ENCODE results near the gene SEL1L3.

Gene SEL1L3

DNA sequence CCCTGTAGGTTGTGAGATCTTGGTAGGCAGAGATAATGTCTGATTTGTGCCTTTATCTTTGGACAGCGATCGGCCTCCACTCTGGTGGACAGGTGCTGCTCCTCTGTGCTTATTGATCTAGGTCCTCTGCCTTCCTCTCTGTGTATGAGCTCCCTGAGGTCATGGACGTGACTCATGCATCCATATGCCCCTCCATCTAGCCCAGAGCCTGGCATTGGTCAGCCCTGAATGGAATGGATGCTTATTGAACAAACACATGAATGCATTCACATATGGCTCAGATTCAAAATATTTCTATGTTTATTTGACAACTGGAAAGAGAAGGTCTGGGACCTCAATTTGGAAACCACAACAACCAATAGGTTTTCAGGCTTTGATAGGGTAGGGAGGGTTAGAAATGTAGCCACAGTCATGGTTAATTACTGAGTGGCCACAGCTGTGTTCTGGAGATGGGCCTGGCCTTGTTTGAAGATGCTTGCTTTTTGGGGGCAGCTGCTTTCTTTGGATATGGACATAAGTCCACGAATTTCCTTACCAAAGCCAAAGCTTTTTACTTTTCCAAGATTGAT lies 76.2 kb downstream of the SEL1L3 start:
- no peak for DNase-seq

DNA sequence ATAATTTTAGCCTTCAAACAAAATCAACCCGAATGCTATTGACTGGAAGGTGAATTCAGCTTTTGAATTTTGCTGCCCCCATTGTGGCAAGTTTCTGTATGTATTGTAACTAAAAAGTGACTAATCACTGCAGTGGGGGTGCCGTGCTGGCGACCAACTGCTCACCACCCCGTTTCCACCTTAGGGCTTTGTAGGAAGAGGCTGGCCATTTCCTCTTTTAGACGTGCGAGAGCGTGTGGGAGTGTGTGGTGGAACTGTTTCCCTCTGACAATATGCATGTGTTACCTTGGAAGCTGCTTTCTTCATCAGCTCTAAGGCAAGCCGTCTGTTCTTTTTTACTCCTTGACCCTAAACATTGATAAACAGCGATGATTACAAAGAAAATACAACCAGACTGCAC lies 78.8 kb downstream of the SEL1L3 start:
- DNase-seq, result no peak

DNA sequence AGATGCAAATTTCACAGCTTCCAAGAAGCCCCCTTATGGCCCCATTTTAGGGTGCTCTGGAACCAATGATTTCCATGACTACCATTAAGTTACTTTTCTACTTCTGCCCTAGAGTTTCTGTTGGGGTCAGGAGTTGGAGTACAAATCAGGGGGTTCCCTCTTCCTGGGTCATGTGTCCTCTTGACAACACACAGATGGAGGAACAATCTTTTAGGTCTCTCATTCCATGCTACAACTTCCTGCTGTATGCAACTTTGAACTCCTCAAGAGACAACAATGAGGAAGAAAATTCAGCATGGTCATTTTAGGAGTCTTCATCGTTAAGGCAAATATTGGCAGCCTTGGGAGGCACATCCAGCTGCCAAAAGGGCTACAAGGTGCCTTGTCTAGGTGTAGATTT lies 79.7 kb downstream of the SEL1L3 start:
- DNase-seq, result no peak

DNA sequence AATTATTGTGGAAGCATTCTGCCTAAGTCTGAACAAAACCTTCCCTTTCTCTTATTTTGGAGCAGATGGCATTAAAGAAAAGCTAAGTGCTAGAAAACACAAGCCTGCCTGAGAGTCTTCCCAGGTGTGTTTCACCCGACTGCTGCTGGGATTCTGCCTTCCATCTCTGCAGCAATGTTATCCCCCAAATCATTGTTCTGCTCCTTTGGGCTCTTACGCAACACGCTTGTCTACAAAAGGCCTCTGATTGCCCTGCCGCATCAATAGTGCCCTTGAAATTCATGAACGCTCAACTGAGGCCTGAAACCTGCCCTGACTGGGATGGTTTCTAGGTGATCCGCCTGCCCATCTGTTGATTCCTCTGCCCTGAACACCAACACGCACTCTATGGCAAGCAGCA lies 80.3 kb downstream of the SEL1L3 start:
- DNase-seq, result no peak

DNA sequence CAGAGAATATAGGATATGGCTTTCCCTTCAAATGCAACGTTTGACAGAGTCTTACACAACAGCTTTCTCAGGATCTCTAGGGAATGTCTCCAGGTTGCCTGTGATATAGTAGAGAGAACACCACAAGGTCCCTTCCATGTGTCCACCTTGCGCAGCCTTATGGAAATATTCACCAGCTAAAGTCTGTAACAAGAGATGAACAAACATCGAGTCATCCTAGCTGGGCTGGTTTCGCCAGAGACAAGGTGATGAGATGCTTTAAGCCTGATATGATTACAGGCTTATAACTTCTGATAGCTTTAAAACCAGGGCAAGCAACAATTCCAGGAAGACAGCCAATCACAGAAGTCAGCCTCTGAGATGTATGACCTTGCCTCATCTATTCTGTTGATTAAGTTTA lies 83.8 kb downstream of the SEL1L3 start:
- no peak for DNase-seq

DNA sequence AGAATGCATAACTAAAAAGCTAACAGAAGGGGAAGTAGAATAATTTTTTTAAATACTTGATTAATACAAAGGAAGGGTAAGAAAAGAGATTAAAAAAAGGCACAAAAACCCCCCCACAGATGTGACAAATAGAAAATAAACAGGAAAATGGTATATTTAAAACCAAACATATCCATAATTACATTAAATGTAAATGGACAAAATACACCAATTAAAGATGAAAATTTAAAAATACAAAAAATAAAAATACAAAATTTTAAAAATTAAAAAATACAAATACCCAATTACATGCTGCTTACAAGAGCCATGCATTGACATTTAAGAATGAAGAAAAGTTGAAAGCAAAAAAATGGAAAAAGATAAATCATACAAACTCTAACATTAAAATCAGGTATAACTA lies 86.0 kb downstream of the SEL1L3 start:
- no peak for DNase-seq

DNA sequence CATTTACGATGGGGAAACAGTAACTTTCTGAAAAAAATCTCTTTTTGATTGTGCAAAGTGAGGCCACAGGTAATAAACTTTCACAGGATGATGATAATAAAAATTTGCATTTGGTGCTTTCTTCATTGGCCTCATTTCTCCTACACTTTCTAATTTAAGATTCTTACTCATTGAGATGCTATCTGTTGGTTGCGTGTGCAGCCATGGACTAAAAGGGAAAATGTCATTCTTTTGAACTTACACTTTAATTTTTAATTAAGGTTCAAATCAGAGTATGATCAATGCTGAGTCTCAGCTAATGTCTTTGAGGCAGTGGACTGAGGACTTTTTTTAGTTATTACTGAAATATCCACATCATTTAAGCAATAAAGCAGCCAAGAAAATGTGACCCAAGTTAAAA lies 87.6 kb downstream of the SEL1L3 start:
- DNase-seq, result no peak

DNA sequence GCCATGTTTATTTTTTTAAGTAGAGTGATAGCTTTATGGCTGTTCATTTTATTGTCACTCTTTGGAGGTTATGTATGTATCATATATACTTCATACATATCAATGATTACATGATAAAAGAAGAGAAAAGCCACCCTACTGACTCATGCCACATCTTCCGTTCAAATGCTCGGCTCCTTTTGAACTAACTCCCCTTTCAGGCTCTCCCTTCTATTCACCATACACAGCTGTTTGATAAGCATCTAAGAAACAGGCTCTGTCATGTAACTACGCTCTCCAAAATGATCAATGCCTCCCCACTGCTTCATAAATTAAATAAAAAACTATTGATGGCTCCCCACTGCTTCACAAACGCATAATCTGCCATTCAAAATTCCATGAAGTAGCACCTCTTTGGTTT lies 89.4 kb downstream of the SEL1L3 start:
- DNase-seq, result no peak

DNA sequence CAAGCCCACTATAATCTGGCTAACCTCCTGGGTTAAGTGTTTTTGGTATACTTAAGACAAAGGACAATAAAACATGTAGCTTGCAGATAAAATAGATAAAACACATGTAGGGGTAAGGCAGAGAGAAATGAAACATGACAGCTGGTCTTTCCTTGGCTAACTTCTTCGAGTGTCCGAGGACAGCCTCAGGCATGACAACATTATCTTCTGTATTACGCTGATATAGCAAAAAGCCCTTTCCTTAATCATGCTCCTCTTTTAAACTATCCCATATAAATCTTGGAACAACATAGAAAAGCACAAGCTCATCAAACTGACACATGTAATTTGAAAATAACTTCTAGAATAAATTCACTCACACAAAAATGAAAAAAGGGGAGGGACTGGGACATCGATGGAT lies 91.1 kb downstream of the SEL1L3 start:
- DNase-seq, result no peak

DNA sequence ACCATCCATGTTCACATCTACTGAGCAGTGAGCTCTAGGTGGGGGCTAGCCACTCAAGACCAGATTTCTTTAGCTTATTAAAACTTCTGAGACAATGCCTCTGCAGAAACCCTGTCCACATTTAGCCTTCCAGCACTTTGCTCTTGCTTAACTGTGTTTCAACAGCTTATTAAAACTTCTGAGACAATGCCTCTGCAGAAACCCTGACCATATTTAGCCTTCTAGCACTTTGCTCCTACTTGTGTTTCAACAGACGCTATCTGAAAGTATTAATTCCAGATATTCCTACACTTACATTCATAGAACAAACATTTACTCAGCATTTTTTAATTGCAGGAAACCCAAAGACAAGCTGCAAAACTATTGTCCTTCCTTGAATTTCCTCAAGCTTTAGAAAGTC lies 91.9 kb downstream of the SEL1L3 start:
- DNase-seq, result no peak

DNA sequence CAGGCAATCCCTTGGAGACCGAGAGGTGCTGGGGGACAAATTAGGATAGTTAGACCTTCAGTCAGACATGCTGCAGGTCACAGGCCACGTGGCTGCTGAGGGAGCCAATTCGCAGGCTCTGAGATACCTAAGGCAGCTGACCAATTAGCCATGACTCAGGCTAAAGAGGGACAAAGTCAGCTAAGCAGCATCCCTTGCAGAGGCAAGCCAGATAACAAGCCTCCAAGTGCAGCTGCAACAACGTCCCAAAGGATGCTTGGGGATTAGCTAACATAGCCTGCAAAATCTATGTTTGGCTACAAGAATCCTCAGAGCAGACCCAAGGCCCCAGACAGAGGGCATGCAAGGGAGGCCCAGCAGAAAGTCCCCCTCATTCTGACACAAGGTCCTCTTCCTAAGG lies 93.5 kb downstream of the SEL1L3 start:
- no peak for DNase-seq

DNA sequence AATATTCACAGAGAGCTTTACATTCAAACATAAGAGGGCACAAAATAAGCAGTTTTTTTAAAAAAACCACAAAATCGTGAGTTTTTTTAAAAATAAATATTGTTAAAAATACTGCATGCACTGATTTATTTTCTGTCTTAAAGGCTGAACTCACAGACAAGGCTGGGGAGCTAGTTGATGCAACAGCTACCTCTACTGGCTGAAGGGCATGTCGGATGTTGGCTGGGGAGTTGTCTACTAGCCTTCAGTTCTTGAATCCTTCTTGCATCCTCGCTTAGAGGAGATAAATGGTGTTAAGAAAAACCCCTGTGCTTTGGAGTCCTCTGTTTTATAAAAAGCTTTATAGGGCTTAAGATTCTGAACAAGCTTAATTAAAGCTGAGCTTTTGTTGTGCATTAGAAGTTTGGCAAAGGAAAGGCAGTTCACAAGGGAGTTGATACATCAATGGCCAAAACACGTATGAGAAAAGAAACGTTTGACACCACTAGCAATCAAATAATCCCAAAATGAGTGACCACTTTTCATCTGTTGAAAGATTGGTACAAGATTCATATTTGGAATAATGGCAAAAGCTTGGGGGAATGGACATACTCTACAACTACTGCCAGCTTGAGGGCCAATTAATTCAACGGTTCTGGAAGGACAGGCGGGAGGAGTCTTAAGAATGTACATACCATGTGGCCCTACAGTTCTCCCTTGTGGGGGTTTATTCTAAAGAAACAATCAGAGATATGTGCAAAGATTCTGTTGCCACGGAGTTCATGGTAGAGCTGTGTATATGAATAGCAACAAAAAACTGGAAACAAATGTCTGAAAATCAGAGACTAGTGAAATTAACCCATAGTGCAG lies 94.7 kb downstream of the SEL1L3 start:
- no peak for DNase-seq

DNA sequence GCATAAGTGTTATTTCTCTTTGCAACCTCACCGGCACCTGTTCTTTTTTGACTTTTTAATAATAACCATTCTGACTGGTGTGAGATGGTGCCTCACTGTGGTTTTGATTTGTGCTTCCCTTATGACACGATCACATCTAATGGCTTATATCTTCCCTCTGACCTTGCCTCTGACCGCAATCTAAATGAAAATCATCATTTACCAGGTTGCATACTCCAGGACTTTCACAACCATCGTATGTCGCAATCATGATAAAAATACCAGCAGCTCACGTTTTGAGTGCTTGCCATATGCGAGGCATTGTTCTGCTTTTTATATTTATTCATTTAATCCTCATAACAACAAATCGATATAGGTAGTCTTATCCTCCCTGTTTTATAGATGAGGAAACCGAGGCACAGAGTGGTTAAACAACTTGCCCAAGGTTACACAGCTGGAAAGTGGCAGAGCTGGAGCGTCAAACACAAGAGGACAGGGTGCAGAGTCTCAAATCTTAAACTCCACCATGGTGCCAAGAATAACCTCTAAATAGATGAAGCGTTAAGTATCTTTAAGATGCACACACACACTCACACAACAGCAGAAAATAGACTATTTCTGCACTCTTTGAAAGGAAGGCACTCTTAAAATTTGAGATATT lies 102.2 kb downstream of the SEL1L3 start:
- DNase-seq, result no peak

DNA sequence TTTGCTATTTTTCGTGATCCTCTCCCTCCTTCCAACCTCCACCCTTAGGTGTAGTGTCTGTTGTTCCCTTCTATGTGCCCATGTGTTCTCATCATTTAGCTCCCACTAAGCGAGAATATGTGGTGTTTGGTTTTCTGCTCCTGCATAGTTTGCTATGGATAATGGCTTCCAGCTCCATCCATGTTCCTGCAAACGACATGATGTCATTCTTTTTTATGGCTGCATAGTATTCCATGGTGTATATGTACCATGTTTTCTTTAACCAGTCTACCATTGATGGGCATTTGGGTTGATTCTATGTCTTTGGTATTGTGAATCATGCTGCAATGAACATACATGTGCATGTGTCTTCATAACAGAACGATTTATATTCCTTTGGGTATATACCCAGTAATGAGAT lies 102.7 kb downstream of the SEL1L3 start:
- no peak for DNase-seq

DNA sequence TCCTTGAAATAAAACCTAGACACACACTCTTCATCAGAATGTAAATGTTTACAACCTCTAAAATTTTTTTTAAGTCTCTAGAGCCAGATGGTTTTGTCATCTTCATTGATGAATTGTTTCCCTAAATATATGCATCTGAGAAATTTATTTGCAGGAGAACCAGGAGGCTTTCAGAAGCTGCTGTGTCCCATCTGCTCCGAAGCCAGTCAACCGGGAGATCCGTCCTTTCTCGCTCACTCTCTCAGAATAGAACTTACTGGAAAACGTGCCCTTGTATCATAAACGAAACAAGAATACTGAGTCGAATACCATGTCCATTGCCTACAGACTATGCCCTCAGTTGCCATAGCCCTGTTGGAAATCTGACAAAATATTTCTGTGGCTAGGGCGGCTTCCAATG lies 103.7 kb downstream of the SEL1L3 start:
- DNase-seq, result no peak

DNA sequence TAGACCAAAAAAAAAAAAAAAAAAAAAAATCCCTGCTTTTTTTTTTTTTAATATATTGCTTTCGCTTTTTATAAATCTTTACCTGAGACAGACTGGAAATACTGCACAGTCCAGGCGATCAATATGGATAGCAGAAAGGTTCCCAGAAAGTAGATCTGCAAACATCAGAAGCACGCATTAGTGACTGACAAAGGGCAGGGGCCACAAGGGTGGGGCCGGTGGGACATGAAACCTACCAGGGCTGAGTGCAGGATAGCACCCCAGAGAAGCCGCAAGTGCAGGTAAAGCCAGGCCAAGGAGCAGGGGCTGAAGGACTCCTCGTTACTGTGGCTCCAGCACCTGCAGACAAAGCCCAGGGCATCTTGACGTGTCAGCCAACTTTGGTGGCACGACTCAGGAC lies 105.3 kb downstream of the SEL1L3 start:
- no peak for DNase-seq

DNA sequence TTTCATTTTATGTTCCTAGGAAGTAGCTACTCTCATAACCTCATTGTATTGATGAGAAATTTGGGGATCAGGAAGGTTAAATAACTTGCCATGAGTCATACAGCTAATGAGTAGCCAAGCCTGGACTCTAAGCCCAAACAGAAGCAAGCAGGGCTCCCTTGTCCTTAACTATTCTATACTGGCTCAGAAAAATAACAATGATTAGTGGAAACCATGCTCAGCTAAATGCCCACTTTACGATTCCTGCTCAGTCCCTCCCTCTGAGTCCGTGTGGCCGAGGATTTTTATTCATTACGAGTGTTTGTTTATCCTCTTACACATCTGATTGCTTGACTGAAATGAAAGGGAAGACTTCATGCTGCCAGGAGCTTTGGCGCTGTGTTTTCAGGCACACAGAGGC lies 106.3 kb downstream of the SEL1L3 start:
- DNase-seq, result no peak

DNA sequence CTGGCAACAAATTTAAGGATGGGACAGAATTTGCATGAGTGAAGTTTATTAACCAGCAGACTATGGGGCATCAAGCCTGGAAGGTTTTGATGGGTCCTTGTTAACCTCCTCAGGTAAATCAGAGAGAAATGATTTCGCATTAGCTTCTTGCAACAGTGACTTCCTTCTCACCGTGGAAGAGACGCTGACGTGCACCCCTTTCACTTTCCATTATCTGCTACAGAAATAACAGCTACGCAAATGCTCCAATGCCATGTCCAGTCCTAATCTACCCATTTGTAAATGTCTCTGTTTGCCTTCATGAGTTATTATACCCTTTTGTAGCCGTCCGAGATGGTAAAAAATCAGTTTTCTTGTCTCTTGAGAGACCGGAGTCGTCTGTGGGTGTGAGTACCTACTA lies 106.9 kb downstream of the SEL1L3 start:
- no peak for DNase-seq

DNA sequence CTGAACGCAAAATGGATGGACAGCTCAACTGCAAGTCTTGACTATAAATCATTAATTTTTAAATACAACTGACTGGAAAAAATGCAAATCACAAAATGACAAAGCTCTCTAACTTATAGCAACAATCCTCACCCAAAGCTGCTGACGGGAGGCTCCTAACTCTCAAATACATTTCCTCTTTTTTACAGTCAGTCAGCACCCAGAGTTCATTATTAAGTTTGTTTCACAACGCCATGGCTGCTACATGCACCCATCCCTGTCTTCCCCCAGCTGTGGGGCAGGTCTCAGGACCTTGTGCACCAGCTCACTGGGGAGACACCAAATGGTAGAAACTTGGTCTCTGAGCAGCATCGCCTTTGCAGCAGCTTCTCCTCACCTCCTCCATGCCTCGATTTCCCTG lies 109.5 kb downstream of the SEL1L3 start:
- no peak for DNase-seq

DNA sequence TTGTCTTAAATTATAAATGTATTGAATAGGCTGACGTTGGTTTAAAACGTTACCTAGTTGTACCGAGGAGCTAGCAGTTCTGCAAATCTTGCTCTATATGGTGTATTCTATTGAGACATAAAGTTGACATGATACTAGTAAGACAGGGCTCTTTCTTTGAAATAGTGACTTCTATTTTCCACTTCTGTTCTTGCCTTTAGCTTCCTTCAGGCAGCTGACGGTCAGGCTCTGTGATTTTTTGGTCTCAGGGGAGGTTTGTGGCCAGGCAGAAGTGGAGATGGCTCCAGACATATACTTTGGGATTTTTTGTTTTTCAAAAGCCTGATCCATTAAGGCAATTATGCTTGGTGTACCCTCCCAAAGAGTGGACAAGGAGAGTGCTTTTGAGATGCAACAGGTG lies 111.9 kb downstream of the SEL1L3 start:
- no peak for DNase-seq

DNA sequence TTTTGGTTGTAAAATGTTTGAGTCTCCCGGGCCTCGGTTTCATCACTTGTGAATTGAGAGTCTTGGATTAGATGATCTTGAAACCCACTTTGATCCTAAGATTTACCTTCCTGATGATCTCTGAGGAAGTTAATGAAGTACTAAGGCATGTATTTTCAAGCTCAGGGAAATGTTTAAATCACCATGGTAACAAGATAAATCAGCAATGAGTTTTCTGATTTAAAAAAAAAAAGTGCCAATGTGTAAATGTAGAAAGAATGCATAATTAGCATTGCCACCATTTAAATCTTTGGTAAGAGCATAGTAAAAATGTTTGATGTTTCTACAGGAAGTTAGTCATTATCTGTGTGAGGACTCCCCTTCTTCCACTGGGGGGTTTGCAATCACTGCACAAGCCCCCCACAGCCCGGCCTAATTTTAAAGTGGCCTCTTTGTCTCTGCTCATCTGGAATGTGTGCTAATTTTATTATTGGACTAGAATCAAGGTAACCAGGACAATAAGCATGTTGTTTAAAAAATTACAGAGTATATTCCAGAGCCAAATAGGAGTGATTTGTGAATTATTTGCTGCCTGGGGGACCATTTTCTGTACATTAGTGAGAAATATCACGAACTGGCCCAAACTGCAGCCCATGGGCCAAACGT lies 113.5 kb downstream of the SEL1L3 start:
- no peak for DNase-seq

DNA sequence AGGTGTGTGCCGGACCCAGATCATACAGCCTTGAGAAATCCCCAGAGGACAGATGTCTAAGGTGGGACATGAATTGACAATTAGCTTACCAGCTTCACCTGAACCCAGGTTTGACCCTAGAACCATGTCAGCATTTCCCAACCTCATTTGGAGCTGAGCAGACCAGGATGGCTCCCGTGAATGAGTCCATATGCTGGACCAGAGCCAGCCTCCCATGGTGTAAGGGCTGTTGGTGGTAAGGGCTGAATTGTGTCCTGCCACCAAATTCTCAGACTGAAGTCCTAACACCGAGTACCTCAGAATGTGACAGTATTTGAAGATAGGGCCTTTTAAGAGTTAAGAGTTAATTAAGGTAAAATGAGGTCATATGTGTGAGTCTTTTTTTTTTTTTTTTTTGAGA lies 118.8 kb downstream of the SEL1L3 start:
- no peak for DNase-seq

DNA sequence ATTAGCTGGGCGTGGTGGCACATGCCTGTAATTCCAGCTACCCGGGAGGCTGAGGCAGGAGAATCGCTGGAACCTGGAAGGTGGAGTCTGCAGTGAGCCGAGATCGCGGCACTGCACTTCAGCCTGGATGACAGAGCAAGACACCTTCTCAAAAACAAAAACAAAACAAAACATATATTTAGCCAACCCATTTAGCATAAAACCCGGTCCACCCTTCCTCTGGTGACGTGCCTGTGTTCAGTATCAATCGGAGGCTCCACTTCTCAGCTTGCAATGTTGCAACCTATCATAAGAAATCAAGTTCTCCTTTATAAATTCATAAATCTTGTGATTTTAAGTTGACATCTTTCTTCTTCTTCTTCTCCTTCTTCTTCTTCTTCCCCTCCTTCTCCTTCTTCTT lies 133.2 kb downstream of the SEL1L3 start:
- DNase-seq, result no peak

DNA sequence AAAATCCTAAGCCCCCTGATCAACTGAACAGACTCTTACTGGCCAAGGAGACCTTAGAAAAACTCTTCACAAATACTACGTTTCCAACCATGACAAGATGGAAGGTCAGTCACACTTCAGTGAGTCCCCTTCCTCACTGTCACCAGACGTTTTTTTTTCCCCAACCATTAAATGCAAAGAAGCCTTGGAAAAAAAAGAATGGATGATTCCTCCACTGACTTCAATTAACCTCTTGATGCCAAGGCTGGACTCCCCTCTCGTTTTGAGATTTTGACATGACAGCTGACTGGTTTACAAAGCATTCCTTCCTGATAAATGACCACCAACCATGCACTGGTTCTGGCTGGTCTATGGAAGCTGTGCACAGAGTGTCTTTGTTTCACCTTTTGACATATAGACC lies 133.9 kb downstream of the SEL1L3 start:
- no peak for DNase-seq

Data from GOT3 (cell line).